Activated CD4-positive, alpha-beta T cell treated with anti-CD3 and anti-CD28 coated beads for 36 hours (primary cell): ENCODE data around the gene SLC6A12. TPM values are rescaled to one million over a fixed set of nuclear protein-coding genes. Genes with fewer than 3 reads are reported as not detected.
"Not testable (repeated sequence)": the region's sequence is repeated elsewhere in the genome, so short reads cannot be mapped to it uniquely, and the experiment has no call there.

Source experiments
- ATAC-seq: fragments of 200-7000 bp; cut with Tn5 transposase; one replicate; pipeline ENCODE4 v1.10.0; 2021; ENCODE audit warnings: mild to moderate bottlenecking, moderate library complexity
- CTCF ChIA-PET: fragments of 350-600 bp; sonication (Branson Sonifier 250); formaldehyde crosslinking; loops from one replicate; lab custom pipeline; 2021; ENCODE audit warnings: antibody characterized with exemption; lab: Charles Lee
- POLR2A ChIA-PET: fragments of 350-600 bp; sonication (Branson Sonifier 250); formaldehyde crosslinking; loops from one replicate; lab custom pipeline; 2021; ENCODE audit warnings: antibody characterized with exemption, inconsistent platforms; lab: Charles Lee
- DNase-seq: peaks from one replicate; pipeline ENCODE4 v3.0.0-alpha.2; 2020
- H3K27ac Mint-ChIP-seq: one replicate; pipeline ENCODE4 v1.8.0; 2021; ENCODE audit warnings: mixed read lengths
- H3K27me3 Mint-ChIP-seq: one replicate; pipeline ENCODE4 v1.8.0; 2021; ENCODE audit warnings: mixed read lengths
- H3K36me3 Mint-ChIP-seq: one replicate; pipeline ENCODE4 v1.8.0; 2021; ENCODE audit warnings: low read depth, mixed read lengths
- H3K4me1 Mint-ChIP-seq: one replicate; pipeline ENCODE4 v1.8.0; 2021; ENCODE audit warnings: mixed read lengths
- H3K4me3 Mint-ChIP-seq: one replicate; pipeline ENCODE4 v1.8.0; 2021; ENCODE audit warnings: mild to moderate bottlenecking, moderate library complexity, mixed read lengths
- H3K9me3 Mint-ChIP-seq: one replicate; pipeline ENCODE4 v1.8.0; 2021; ENCODE audit warnings: low read depth, mixed read lengths
- intact Hi-C, 2 experiments: fragments of 100-400 bp; cut with DNase I in 1 of 2; cut with micrococcal nuclease in 1 of 2; formaldehyde crosslinking; loops; one replicate each; pipeline versions ENCODE4 v1.14.2 to v1.15.1; 2022 to 2024; cut with DNase I, micrococcal nuclease
- total RNA-seq, 2 experiments: library from RNA; stranded (reverse); gene quantifications; one replicate each; pipeline ENCODE4 v1.2.3, GENCODE V29; 2021

The SLC6A12 gene
- total RNA-seq, 2 experiments from 2014 or later = 0.35 to 0.37 TPM

DNA sequence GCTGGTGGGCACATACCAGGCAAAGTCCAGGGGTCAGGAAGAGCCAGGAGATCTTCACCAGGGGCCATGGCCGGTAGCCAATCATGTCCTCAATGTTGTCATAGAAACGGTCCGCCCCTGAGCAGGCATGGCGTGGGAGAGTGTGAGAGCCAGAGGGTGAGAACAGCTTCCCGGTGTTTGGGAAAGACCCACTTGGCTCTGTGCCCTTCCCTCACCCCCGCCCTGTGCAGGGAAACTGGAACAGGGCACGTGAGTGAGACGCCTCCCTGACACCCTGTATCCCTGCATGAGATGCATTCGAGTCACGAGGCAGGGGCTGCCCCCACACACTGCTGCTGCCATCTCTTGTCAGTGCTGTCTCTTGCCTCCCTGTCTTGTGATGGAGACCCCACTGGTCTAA lies 20.7 kb downstream of the SLC6A12 start:
- CTCF ChIA-PET = no interaction called here
- H3K9me3 Mint-ChIP-seq = no peaks in the 10 kb centered on the region
- H3K4me1 Mint-ChIP-seq = peaks cover 8% of the 10 kb centered on the region
- H3K36me3 Mint-ChIP-seq = no peaks in the 10 kb centered on the region
- DNase-seq (no peak), ATAC-seq (no peak)
- intact Hi-C loops = no loop called here
- no peak overlapping the region for H3K4me3 Mint-ChIP-seq
- no peak overlapping the region for H3K27ac Mint-ChIP-seq
- POLR2A ChIA-PET = no interaction called here
- peaks cover 25% of the 10 kb centered on the region for H3K27me3 Mint-ChIP-seq

DNA sequence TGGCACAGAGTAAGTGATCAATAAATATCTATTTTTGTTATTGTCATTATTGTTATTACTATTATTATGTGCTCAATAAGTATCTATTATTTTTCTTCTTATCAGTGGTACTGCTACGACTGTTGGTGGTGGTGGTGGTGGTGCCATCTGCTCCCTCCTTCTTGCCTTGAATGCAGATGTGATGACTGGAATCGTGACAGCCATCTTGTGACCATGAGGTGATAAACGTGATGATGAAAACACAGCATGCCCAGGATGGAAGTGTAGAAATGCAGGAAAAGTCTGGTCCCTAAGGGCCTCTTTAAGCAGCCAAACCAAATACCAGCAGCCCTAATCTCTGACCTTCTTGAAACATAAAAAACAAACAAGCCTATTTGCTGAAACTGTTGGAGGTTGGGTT lies 22.4 kb downstream of the SLC6A12 start:
- Mint-ChIP-seq H3K27ac (no peak overlapping the region), H3K9me3 (no peaks in the 10 kb centered on the region), H3K4me3 (no peak overlapping the region), H3K36me3 (no peaks in the 10 kb centered on the region), H3K27me3 (peaks cover 23% of the 10 kb centered on the region), H3K4me1 (peaks cover 8% of the 10 kb centered on the region)
- intact Hi-C loops = no loop called here
- ChIA-PET CTCF (no interaction called here), POLR2A (no interaction called here)
- ATAC-seq = no peak
- no peak for DNase-seq

DNA sequence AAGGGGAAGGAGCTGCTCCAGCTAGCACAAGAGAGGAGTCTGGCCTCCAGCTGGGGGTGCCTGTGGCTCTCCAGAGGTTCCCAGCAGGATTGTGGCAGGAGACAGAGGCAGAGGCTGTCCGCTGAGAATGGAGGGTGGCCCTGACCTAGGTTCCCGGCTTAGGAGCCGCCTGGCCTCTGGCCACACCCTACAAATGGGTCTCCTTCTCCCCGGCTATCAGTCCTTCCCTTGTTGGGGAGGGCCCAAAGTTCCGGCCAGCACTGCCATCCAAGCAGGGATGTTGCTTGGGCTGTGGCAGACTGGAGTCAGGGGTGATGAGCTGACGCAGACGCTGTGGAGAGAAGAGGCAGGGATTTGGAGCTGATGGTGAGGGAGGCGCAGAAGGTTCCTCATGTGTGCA lies 23.1 kb downstream of the SLC6A12 start:
- Mint-ChIP-seq H3K4me1 (peaks cover 8% of the 10 kb centered on the region), H3K27me3 (peaks cover 23% of the 10 kb centered on the region), H3K36me3 (no peaks in the 10 kb centered on the region), H3K4me3 (no peak overlapping the region), H3K27ac (no peak overlapping the region), H3K9me3 (no peaks in the 10 kb centered on the region)
- no peak for DNase-seq
- ChIA-PET POLR2A (no interaction called here), CTCF (no interaction called here)
- ATAC-seq = no peak
- intact Hi-C loops = no loop called here

DNA sequence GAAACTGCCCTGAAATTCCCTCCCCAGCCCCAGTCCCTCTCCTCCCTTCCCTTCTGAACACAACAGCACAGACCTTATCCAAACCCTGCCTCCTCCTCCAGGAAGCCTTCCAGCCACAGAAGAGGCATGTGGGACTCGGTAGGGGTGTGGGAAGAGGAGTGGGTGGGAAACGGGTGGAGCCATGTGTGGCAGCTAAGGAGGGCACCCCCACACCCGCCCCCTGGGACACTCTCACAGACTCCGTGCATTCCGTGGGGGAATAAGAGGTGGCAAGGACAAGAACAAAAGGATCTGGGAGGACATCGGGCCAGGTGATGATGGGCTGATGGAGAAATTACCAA lies 24.4 kb downstream of the SLC6A12 start:
- DNase-seq (no peak), ATAC-seq (no peak)
- intact Hi-C loops = no loop called here
- H3K4me1 Mint-ChIP-seq = peaks cover 8% of the 10 kb centered on the region
- peak overlapping the region; percentile 75 for H3K4me3 Mint-ChIP-seq
- H3K36me3 Mint-ChIP-seq = no peaks in the 10 kb centered on the region
- no peaks in the 10 kb centered on the region for H3K9me3 Mint-ChIP-seq
- ChIA-PET CTCF (interaction anchor here (0.6 to 1.5 kb wide), 7 partner anchors 19 to 905 kb away, joined by 3 to 7 read pairs (median 3); no protein-coding TSS in a partner anchor), POLR2A (no interaction called here)
- no peak overlapping the region for H3K27ac Mint-ChIP-seq
- H3K27me3 Mint-ChIP-seq = peaks cover 23% of the 10 kb centered on the region

DNA sequence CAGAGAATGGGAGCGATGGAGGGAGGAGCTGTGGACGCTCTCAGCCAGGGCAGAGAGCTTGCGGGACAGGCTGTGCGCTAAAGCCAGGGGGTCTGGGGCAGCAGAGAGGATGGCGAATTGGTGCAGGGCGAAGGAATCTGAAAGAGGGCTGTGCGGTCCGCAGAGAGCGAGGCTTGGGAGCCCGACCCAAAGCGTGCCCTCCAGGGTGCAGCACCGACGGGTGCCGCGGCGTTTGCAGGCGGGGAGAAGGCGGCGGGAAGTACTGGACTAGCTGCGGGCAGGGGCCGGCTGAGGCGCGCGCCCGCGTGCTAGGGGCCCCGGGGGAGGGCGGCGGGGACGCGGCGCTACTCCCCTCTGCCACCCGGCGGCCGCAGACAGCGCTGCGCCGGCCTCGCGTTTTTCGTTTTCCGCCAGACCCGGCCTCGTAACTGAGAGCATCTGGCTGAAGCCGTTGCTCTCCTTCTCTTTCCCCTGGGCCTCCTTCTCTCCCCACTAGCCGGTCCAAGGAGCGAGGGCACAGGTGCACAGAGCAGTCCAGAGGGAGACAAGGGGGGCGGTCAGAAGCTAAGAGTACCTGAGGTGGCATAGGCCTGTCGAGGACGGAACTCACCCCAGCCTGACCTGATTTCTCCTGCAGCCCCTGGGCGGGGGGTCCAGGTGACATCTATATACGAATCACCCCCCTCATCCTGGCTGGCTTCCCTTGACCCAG lies 24.9 kb downstream of the SLC6A12 start:
- ChIA-PET POLR2A (no interaction called here), CTCF (interaction anchor here (0.6 to 1.5 kb wide), 7 partner anchors 18 to 906 kb away, joined by 3 to 7 read pairs (median 3); no protein-coding TSS in a partner anchor)
- Mint-ChIP-seq H3K4me3 (peak overlapping the region; percentile 75), H3K27ac (peak overlapping the region; percentile 12), H3K36me3 (no peaks in the 10 kb centered on the region), H3K27me3 (peaks cover 23% of the 10 kb centered on the region), H3K4me1 (peaks cover 8% of the 10 kb centered on the region), H3K9me3 (no peaks in the 10 kb centered on the region)
- intact Hi-C loops = no loop called here
- DNase-seq (peak; percentile 76), ATAC-seq (peak; percentile 90)

DNA sequence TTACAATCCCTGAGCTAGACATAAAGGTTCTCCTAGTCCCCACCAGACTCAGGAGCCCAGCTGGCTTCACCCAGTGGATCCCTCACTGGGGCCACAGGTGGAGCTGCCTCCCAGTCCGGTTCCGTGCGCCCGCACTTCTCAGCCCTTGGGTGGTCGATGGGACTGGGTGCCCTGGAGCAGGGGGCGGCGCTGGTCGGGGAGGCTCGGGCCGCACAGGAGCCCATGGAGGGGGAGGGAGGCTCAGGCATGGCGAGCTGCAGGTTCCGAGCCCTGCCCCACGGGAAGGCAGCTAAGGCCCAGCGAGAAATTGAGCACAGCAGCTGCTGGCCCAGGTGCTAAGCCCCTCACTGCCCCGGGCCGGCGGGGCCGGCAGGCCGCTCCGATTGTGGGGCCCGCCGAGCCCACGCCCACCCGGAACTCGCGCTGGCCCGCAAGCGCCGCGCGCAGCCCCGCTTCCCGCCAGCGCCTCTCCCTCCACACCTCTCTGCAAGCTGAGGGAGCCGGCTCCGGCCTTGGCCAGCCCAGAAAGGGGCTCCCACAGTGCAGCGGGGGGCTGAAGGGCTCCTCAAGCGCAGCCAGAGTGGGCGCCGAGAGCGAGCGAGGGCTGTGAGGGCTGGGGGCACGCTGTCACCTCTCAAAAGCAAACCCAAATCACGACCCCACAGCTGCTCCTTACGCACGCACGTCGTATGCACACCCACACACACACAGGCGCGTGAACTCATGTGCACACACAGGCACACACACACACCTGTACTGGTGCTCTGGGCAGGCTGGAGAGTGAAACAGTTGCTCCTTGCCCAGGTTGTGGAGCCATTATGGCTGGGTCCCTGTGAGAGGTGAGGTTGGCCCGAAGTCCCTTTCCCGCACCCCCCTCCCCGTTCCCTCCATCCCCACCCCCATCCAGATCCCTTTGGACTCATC lies 25.7 kb downstream of the SLC6A12 start:
- Mint-ChIP-seq H3K4me3 (peak overlapping the region; percentile 75), H3K27me3 (peaks cover 22% of the 10 kb centered on the region)
- H3K27ac Mint-ChIP-seq, H3K9me3 Mint-ChIP-seq, intact Hi-C loops, DNase-seq, H3K4me1 Mint-ChIP-seq, H3K36me3 Mint-ChIP-seq: not testable (repeated sequence)
- peak; percentile 27 for ATAC-seq
- POLR2A ChIA-PET = interaction anchor here (0.6 kb wide), 1 partner anchor 190 kb away, joined by 4 read pairs; no protein-coding TSS in a partner anchor
- CTCF ChIA-PET = interaction anchor here (1.0 to 1.5 kb wide), 5 partner anchors 14 to 87 kb away, joined by 3 to 7 read pairs (median 5); no protein-coding TSS in a partner anchor

GRCh38 chr12:186006-186625 lies 27.8 kb downstream of the SLC6A12 start:
- Mint-ChIP-seq H3K4me3 (no peak overlapping the region), H3K36me3 (no peaks in the 10 kb centered on the region), H3K27ac (no peak overlapping the region), H3K9me3 (no peaks in the 10 kb centered on the region), H3K27me3 (peaks cover 10% of the 10 kb centered on the region), H3K4me1 (peaks cover 8% of the 10 kb centered on the region)
- ChIA-PET POLR2A (no interaction called here), CTCF (interaction anchor here (0.9 kb wide), 2 partner anchors 14 to 33 kb away, joined by 3 to 4 read pairs; no protein-coding TSS in a partner anchor)
- intact Hi-C loops = no loop called here
- no peak for DNase-seq
- ATAC-seq = no peak

- CTCF ChIA-PET = interaction anchor here (0.9 kb wide), 2 partner anchors 13 to 32 kb away, joined by 3 to 4 read pairs; no protein-coding TSS in a partner anchor
- H3K27me3 Mint-ChIP-seq = peaks cover 9% of the 10 kb centered on the region
- POLR2A ChIA-PET = no interaction called here
- ATAC-seq (no peak), DNase-seq (no peak)
- H3K27ac Mint-ChIP-seq = no peak overlapping the region
- no peak overlapping the region for H3K4me3 Mint-ChIP-seq
- intact Hi-C loops = no loop called here
- H3K4me1 Mint-ChIP-seq = peaks cover 8% of the 10 kb centered on the region
- H3K9me3 Mint-ChIP-seq = no peaks in the 10 kb centered on the region
- H3K36me3 Mint-ChIP-seq = no peaks in the 10 kb centered on the region
These were observed 28.4 kb downstream of the SLC6A12 start for GRCh38 chr12:185576-185955.

DNA sequence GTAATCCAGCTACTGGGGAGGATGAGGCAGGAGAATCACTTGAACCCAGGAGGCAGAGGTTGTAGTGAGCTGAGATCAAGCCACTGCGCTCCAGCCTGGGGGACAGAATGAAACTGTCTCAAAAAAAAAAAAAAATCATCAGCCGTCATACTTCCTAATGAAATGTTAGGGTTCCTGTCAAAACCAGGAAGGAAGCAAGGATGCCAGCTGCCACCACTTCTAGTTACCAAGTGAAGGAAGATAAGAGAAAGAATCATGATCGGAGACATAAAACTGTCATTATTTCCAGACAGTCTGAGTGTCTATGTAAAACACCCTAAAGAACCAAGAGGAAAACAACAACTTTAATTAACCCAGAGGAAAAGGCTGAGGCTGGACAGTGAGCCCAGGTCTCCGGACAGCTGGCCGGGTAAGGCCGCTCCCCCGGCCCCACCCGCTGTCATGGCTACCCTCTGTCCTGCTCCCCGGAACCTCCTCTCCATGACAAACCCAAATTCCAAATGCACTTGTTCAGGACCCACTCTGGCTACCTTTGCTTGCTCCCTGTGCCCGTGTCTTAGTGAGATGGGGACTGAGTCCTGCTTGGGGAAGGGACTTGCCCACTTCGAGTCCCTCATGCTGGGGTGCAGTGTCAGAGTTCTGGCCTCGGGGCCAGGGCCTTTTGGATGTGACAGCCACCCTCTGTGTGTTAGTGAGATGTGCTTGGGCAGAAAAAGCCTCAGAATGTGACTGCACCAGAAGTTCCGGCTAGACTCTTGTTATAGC lies 29.0 kb downstream of the SLC6A12 start:
- ChIA-PET CTCF (interaction anchor here (0.6 kb wide), 1 partner anchor 269 kb away, joined by 3 read pairs; no protein-coding TSS in a partner anchor), POLR2A (no interaction called here)
- no peaks in the 10 kb centered on the region for H3K36me3 Mint-ChIP-seq
- DNase-seq = no peak
- no peak overlapping the region for H3K27ac Mint-ChIP-seq
- intact Hi-C loops = no loop called here
- H3K9me3 Mint-ChIP-seq = no peaks in the 10 kb centered on the region
- peaks cover 8% of the 10 kb centered on the region for H3K4me1 Mint-ChIP-seq
- H3K27me3 Mint-ChIP-seq = peaks cover 6% of the 10 kb centered on the region
- ATAC-seq = no peak
- H3K4me3 Mint-ChIP-seq = no peak overlapping the region

DNA sequence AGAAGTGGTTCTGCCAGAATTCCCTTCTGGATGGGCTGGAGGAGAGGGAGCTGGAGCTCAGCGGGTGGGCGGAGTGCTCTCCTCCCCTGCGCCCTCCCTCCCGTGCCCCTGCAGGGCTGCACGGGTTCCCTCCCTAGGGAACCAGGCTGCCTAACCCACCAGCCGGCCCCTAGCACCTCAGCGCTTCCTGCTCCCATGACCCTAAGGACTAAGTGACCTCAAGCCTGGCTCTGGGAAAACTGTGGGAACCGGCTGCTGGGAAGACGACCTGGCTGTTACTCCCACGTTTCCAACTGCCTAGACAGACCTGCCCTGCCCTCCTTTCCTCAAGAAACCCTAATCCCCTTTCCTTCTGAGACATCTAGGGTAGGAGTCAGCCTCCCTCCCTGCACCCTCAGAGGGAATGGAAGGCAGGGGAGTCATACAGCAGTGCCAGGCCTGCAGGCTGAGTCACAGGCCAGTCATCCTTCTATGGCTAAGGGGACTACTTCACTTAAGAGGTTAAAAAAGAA lies 31.5 kb downstream of the SLC6A12 start:
- CTCF ChIA-PET = no interaction called here
- no peak overlapping the region for H3K4me3 Mint-ChIP-seq
- no peaks in the 10 kb centered on the region for H3K9me3 Mint-ChIP-seq
- no peak for DNase-seq
- H3K4me1 Mint-ChIP-seq = no peaks in the 10 kb centered on the region
- POLR2A ChIA-PET = no interaction called here
- H3K27me3 Mint-ChIP-seq = peaks cover 3% of the 10 kb centered on the region
- intact Hi-C loops = no loop called here
- no peaks in the 10 kb centered on the region for H3K36me3 Mint-ChIP-seq
- ATAC-seq = no peak
- H3K27ac Mint-ChIP-seq = no peak overlapping the region
